Heart left ventricle (tissue), 16 donors: ENCODE results near the gene ADGRD1. TPM values are rescaled to one million over a fixed set of nuclear protein-coding genes. Genes with fewer than 3 reads are reported as not detected.

ENCODE experiments used
- ATAC-seq, 4 donors: fragments of 200-7000 bp; cut with Tn5 transposase; one replicate each; pipeline ENCODE4 v1.9.1; 2020 to 2022; ENCODE audit warnings: moderate library complexity in 4 of 4, mild to moderate bottlenecking in 3 of 4, moderate number of reproducible peaks in 1 of 4
- DNase-seq, 5 donors: peaks; one replicate each; pipeline ENCODE4 v3.0.0-alpha.2; 2020
- H3K27ac ChIP-seq, 12 donors: fragments of 200-600 bp; sonication (generic) in 4 of 12; one replicate each; pipeline versions ENCODE4 v1.5.0 to v1.8.0; 2016 to 2022; ENCODE audit warnings: mild to moderate bottlenecking in 2 of 12
- H3K27me3 ChIP-seq, 9 donors: fragments of 200-600 bp; sonication (generic) in 2 of 9; one replicate each; pipeline versions ENCODE4 v1.5.1 to v1.8.0; 2016 to 2022; ENCODE audit warnings: mild to moderate bottlenecking in 3 of 9
- H3K36me3 ChIP-seq, 9 donors: fragments of 200-600 bp; sonication (generic) in 2 of 9; one replicate each; pipeline versions ENCODE4 v1.5.0 to v1.8.0; 2018 to 2022; ENCODE audit warnings: mild to moderate bottlenecking in 2 of 9
- H3K4me1 ChIP-seq, 12 donors: fragments of 200-600 bp; sonication (generic) in 4 of 12; one replicate each; pipeline versions ENCODE4 v1.5.0 to v1.8.0; 2016 to 2022; ENCODE audit warnings: mild to moderate bottlenecking in 3 of 12
- H3K4me3 ChIP-seq, 12 donors: fragments of 200-600 bp; sonication (generic) in 4 of 12; one replicate each; pipeline versions ENCODE4 v1.5.0 to v1.8.0; 2017 to 2022; ENCODE audit warnings: mild to moderate bottlenecking in 9 of 12, moderate library complexity in 4 of 12
- H3K9me3 ChIP-seq, 12 donors: fragments of 200-600 bp; sonication (generic) in 4 of 12; one replicate each; pipeline versions ENCODE4 v1.5.0 to v1.8.0; 2016 to 2022; ENCODE audit warnings: mild to moderate bottlenecking in 1 of 12
- CTCF ChIP-seq, 12 donors: fragments of 200-600 bp; sonication (generic) in 4 of 12; IDR thresholded peaks; one replicate each; pipeline versions ENCODE4 v1.5.0 to v1.8.0; 2018 to 2022; ENCODE audit warnings: antibody characterized with exemption in 12 of 12, mild to moderate bottlenecking in 5 of 12
- POLR2A ChIP-seq, 2 donors: fragments of 450-650 bp; IDR thresholded peaks; one replicate each; pipeline ENCODE4 v1.6.1; 2017; ENCODE audit warnings: antibody characterized with exemption in 2 of 2, mild to moderate bottlenecking in 2 of 2, moderate library complexity in 2 of 2
- WGBS, 4 donors: extraction: QIAGEN DNeasy Blood & Tissue Kit in 2 of 4; methylation state at CpG; one replicate each; pipeline versions ENCODE4 v1.1.5 to v1.1.7; 2013 to 2018; 5-methylcytosine and 5-hydroxymethylcytosine counted together
- intact Hi-C, 10 donors: fragments of 100-400 bp; cut with DNase I; formaldehyde crosslinking; loops; one replicate each; pipeline versions ENCODE4 v1.11.1 to v1.14.2; 2022
- polyA plus RNA-seq, 2 donors: library from polyadenylated mRNA; stranded (reverse); fragments of 200-250 nt; gene quantifications; one replicate each; pipeline ENCODE4 v1.2.3, GENCODE V29; 2013
- total RNA-seq, 9 donors: library from RNA; depleted of rRNA in 2 of 9; stranded (reverse); fragments of >200 nt in 2 of 9; fragmentation: NEBNext Ultra II Directional in 3 of 9; extraction: Animal tissue kit (Norgen Biotek cat#: 25700) in 3 of 9; gene quantifications; one replicate each; pipeline versions ENCODE4 v1.1.0 to v1.2.4, GENCODE V29; 2016 to 2023
- donor health status: ischemic (EF 13 %, LVEDD 7.1; RV severe dilation, severe dysfunction).
- donor health status: healthy with polysubstance abuse.
- donor health status: DM: no; HTN: yes; CAD: no.
- donor health status: DM: no; HTN: no; CAD: no.
- donor health status: ischemic (EF 25% LVEDD 6.9; RV normal size, moderate dysfunction).
- donor health status: ischemic (EF 25% LVEDD 5.7; RV mildly dilated, moderate dysfunction).
- donor health status: healthy.
- donor health status: DM: yes; HTN: yes; CAD: no.
- donor health status: ischemic (EF 35%, LVEDD 5.7; RV mildly dilated, moderate dysfunction).
- donor health status: nonischemic (EF 11% LVEDD 7.7; RV severe dilation, severe dysfunction).
- donor health status: DM: yes; HTN: yes; CAD: no.
- donor health status: PGD.
- donor health status: ischemic (EF 29% LVEDD 5.4; RV normal size, mild dysfunction).
- donor health status: nonischemic (EF 23%, LVEDD 6.1; RV moderate dilation, normal function).

ADGRD1 gene
- total and polyA plus RNA-seq, 11 donors = 22.7 to 109 (median 66.3) TPM

- H3K4me3 ChIP-seq = no peak overlapping the region
Measured at GRCh38 chr12:131121705-131122405, 168.1 kb downstream of the ADGRD1 start.

DNA sequence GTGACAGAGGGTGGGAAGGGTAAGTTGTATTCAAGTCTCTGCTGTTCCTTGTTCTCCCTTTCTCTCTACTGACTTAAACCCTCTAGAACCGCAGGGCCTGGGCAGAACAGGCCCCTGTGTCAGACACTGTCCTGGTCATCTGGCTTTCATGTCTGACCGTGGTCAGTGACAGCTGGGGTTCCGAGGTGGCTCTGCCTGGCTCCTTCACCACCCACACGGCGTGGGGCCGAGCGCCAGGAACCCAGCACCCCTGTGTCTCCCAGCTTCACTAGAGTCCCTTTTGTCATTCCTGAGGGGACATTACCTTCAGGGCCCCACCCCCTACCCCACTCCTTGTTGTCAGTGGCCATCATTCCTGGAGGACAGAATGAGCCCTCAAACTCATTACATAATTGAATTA is 168.9 kb downstream of the ADGRD1 start:
- no peaks in the 10 kb centered on the region for H3K27me3 ChIP-seq
- H3K4me3 ChIP-seq = no peak overlapping the region
- H3K9me3 ChIP-seq = no peaks in the 10 kb centered on the region
- H3K27ac ChIP-seq = no peak overlapping the region
- H3K4me1 ChIP-seq = no peaks in the 10 kb centered on the region
- WGBS, 4 donors = 93 to 95% (median 95%) methylated on average over 7 of the region's 7 CpGs
- peaks cover 0 to 39% (median 7%) of the 10 kb centered on the region in 9 donors for H3K36me3 ChIP-seq
- DNase-seq (peak in 2 of 5 donors; percentile 5 to 53), ATAC-seq (no peak)
- intact Hi-C loops = no loop called here
- no peak for TF ChIP-seq CTCF (IDR thresholded peaks at IDR 0.05)
- TF ChIP-seq POLR2A (IDR thresholded peaks at IDR 0.05) = no peak

More at GRCh38 chr12:131121705-131122405, 168.1 kb downstream of the ADGRD1 start:
- ATAC-seq (peak in 1 of 4 donors; percentile 16), DNase-seq (peak in 2 of 5 donors; percentile 13 to 45)
- WGBS, 4 donors = 90 to 94% (median 92%) methylated on average over 24 to 30 of the region's 30 CpGs
- Histone ChIP-seq H3K36me3 (peaks cover 0 to 43% (median 7%) of the 10 kb centered on the region in 9 donors), H3K9me3 (no peaks in the 10 kb centered on the region), H3K27ac (no peak overlapping the region), H3K27me3 (no peaks in the 10 kb centered on the region), H3K4me1 (peaks cover 0 to under 1% (median 0%) of the 10 kb centered on the region in 12 donors)
- TF ChIP-seq CTCF (IDR thresholded peaks at IDR 0.05) (no peak), POLR2A (IDR thresholded peaks at IDR 0.05) (no peak)
- intact Hi-C loops = no loop called here

DNA sequence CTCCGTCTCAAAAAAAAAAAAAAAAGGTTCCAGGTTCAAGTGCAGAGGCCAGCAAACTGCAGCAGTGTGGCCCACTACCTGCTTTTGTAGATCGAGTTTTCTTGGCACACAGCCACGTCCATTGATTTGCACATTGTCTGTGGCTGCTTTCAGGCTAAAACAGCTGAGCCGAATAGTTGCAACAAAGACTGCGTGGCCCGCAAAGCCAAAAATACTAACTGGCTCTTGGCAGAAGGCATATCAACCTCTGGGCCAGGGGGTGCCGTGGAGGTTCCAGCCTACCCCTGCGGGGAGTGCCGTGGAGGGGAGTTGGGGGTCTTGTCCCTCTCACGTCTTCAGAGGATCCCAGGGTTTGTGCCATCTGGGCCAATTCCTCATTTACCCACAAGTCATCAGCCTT is 170.1 kb downstream of the ADGRD1 start:
- no peak for ATAC-seq
- H3K27me3 ChIP-seq = no peaks in the 10 kb centered on the region
- peak in 2 of 5 donors; percentile 10 to 23 for DNase-seq
- H3K9me3 ChIP-seq = no peaks in the 10 kb centered on the region
- no peaks in the 10 kb centered on the region for H3K4me1 ChIP-seq
- no peak overlapping the region for H3K27ac ChIP-seq
- H3K36me3 ChIP-seq = peaks cover 0 to 27% (median under 1%) of the 10 kb centered on the region in 9 donors
- 89 to 95% (median 92%) methylated on average over 10 of the region's 10 CpGs for WGBS, 4 donors
- TF ChIP-seq CTCF (IDR thresholded peaks at IDR 0.05) (no peak), POLR2A (IDR thresholded peaks at IDR 0.05) (no peak)
- H3K4me3 ChIP-seq = no peak overlapping the region
- intact Hi-C loops = no loop called here

DNA sequence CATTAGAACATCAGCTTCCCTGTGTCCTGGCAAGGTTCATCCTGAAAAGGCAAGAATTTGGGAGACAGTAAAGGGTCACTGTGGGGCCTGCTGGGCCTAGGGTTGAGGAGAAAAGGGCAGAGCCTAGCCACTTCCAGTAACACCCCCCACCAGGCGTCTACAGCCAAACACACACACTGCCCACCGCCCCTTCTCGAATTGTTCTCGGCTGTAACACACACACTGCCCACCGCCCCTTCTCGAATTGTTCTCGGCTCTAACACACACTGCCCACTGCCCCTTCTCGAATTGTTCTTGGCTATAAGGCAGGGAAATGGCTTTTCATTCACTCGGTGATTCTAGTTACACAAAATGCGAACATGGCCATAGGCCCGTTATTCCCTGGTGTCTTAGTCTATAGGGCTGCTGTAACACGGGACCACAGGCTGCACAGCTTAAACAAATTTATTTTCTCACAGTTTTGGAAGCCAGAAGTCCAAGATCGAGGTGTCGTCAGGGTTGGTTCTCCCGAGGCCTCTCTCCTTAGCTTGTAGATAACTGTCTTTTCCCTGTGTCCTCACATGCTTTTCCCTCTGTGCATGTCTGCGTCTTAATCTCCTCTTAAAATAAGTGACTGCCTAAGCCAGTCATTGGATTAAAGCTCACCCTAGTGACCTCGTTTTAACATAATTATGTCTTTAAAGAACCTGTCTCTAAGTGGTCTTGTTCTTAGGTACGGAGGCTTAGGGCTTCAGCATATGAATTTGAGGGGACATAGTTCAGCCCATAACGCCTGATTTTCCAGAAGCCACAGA is 171.0 kb downstream of the ADGRD1 start:
- Histone ChIP-seq H3K36me3 (peaks cover 0 to 28% (median 0%) of the 10 kb centered on the region in 9 donors), H3K9me3 (no peaks in the 10 kb centered on the region), H3K27me3 (no peaks in the 10 kb centered on the region), H3K4me3 (no peak overlapping the region), H3K4me1 (no peaks in the 10 kb centered on the region), H3K27ac (no peak overlapping the region)
- 85 to 94% (median 88%) methylated on average over 19 of the region's 19 CpGs for WGBS, 4 donors
- intact Hi-C loops = no loop called here
- DNase-seq = no peak
- no peak for TF ChIP-seq CTCF (IDR thresholded peaks at IDR 0.05)
- no peak for TF ChIP-seq POLR2A (IDR thresholded peaks at IDR 0.05)
- no peak for ATAC-seq
